Parathyroid adenoma (tissue), 2 donors: ENCODE results near the gene RBM44.

ENCODE experiments used
- H2AFZ ChIP-seq: fragments of 300-600 bp; sonication (generic); one replicate; pipeline ENCODE4 v1.7.0; 2017; ENCODE audit warnings: antibody characterized with exemption, mild to moderate bottlenecking
- H3K27ac ChIP-seq: fragments of 300-600 bp; sonication (generic); one replicate; pipeline ENCODE4 v1.7.0; 2017
- H3K27me3 ChIP-seq: fragments of 300-600 bp; sonication (generic); one replicate; pipeline ENCODE4 v1.7.0; 2017; ENCODE audit warnings: low read length; ENCODE audit not compliant: control insufficient read depth, insufficient read depth
- H3K36me3 ChIP-seq: fragments of 300-600 bp; sonication (generic); one replicate; pipeline ENCODE4 v1.7.0; 2017; ENCODE audit warnings: low read length; ENCODE audit not compliant: control insufficient read depth, insufficient read depth
- H3K4me1 ChIP-seq: fragments of 300-600 bp; sonication (generic); one replicate; pipeline ENCODE4 v1.7.0; 2017; ENCODE audit warnings: control low read depth
- H3K4me2 ChIP-seq: fragments of 300-600 bp; sonication (generic); one replicate; pipeline ENCODE4 v1.7.0; 2017; ENCODE audit warnings: low read length
- H3K4me3 ChIP-seq: fragments of 300-600 bp; sonication (generic); one replicate; pipeline ENCODE4 v1.7.0; 2017; ENCODE audit warnings: low read depth, low read length
- H3K79me2 ChIP-seq: fragments of 300-600 bp; sonication (generic); one replicate; pipeline ENCODE4 v1.7.0; 2017; ENCODE audit warnings: control low read depth
- H3K9ac ChIP-seq: fragments of 300-600 bp; sonication (generic); one replicate; pipeline ENCODE4 v1.7.0; 2017; ENCODE audit warnings: mild to moderate bottlenecking
- H3K9me3 ChIP-seq: fragments of 300-600 bp; sonication (generic); one replicate; pipeline ENCODE4 v1.7.0; 2017; ENCODE audit warnings: low read length; ENCODE audit not compliant: control insufficient read depth
- TF ChIP-seq, protein P1 (sequence below): fragments of 300-600 bp; sonication (generic); IDR thresholded peaks from one replicate; pipeline ENCODE4 v1.7.0; 2017; ENCODE audit warnings: antibody characterized with exemption, mild to moderate bottlenecking
- donor health status: primary hyperparathyroidism.

Gene RBM44

GRCh38 chr2:237868631-237869342 lies 70.2 kb downstream of the RBM44 start:
- Histone ChIP-seq H3K9ac (no peak overlapping the region), H3K27me3 (no peaks in the 10 kb centered on the region), H2AFZ (no peak overlapping the region), H3K79me2 (no peaks in the 10 kb centered on the region), H3K27ac (no peak overlapping the region), H3K4me2 (no peak overlapping the region), H3K36me3 (no peaks in the 10 kb centered on the region), H3K4me3 (no peak overlapping the region), H3K9me3 (no peaks in the 10 kb centered on the region), H3K4me1 (no peaks in the 10 kb centered on the region)
- TF ChIP-seq, protein P1, sequence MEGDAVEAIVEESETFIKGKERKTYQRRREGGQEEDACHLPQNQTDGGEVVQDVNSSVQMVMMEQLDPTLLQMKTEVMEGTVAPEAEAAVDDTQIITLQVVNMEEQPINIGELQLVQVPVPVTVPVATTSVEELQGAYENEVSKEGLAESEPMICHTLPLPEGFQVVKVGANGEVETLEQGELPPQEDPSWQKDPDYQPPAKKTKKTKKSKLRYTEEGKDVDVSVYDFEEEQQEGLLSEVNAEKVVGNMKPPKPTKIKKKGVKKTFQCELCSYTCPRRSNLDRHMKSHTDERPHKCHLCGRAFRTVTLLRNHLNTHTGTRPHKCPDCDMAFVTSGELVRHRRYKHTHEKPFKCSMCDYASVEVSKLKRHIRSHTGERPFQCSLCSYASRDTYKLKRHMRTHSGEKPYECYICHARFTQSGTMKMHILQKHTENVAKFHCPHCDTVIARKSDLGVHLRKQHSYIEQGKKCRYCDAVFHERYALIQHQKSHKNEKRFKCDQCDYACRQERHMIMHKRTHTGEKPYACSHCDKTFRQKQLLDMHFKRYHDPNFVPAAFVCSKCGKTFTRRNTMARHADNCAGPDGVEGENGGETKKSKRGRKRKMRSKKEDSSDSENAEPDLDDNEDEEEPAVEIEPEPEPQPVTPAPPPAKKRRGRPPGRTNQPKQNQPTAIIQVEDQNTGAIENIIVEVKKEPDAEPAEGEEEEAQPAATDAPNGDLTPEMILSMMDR = no peak

GRCh38 chr2:237869343-237870102 lies 70.9 kb downstream of the RBM44 start:
- Histone ChIP-seq H3K9ac (no peak overlapping the region), H3K79me2 (no peaks in the 10 kb centered on the region), H3K4me2 (no peak overlapping the region), H3K4me1 (no peaks in the 10 kb centered on the region), H3K27me3 (no peaks in the 10 kb centered on the region), H3K36me3 (no peaks in the 10 kb centered on the region), H3K4me3 (no peak overlapping the region), H2AFZ (no peak overlapping the region), H3K27ac (no peak overlapping the region), H3K9me3 (no peaks in the 10 kb centered on the region)
- TF ChIP-seq, protein P1 = no peak

DNA sequence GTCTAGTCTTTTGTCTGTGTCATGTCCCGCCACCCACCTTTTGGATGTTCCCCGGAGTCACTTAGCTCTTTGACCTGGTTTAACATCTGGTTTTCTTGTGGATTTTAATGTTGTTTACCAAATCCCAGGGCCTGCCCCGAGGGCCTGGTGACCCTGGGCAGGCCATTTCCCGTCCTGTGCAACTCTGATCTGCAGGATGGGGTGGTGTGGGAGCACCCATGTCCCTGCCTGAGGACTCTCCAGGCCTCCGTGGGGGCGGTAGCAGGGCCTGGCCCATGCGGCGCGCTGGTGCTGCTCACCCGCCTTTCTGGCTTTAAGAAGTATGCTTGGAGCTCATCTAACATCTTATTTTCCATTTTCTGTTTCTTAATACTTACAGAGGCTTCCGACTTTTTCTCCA lies 71.5 kb downstream of the RBM44 start:
- Histone ChIP-seq H3K36me3 (no peaks in the 10 kb centered on the region), H3K9me3 (no peaks in the 10 kb centered on the region), H3K4me3 (no peak overlapping the region), H3K27me3 (no peaks in the 10 kb centered on the region), H2AFZ (no peak overlapping the region), H3K4me2 (no peak overlapping the region), H3K9ac (no peak overlapping the region), H3K79me2 (no peaks in the 10 kb centered on the region), H3K4me1 (no peaks in the 10 kb centered on the region), H3K27ac (no peak overlapping the region)
- TF ChIP-seq, protein P1 = no peak

DNA sequence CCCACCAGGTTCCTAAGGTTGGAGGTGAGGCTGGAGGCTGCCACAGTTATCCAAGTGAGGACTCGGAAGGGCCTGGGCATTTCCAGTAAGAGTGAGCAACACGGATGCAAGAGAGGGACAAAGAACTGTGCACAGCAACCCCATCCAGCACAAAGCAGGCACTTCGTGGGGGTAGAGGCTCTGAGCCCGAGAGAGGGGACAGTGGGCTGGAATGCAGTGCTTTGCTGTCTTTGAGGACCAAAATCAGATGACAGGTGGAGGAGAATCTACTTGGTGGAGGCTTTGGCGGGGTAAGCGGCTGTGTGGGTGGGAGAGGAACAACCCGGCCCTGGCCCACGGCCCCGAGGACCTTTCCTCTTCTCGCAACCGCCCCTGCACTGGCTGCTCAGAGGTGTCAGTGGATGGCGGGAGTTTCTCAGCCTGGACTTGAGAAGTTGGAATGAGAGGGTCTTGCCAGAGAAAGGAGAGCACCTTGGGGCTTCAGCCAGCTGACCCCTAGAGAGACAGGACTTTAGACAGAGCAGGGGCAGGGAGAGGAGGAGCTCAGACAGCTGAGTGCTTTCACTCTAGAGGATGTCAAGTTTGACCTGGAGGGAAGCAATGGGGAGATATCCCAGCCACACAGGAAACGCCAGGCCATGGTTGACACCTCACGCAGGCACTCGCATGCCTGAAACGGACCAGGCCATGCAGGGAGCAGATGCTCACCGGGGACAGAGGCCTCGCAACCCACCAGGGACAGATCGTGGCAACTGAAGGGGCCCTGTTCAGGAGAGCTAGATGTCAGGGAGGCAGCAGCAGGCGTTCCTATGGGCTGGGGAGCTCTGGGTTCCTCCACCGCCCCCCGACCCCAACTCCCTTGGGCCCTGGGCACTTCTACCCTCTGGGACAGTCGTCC lies 72.4 kb downstream of the RBM44 start:
- H3K9ac ChIP-seq = no peak overlapping the region
- H3K79me2 ChIP-seq = no peaks in the 10 kb centered on the region
- H3K27ac ChIP-seq = no peak overlapping the region
- TF ChIP-seq, protein P1 = no peak
- no peaks in the 10 kb centered on the region for H3K9me3 ChIP-seq
- no peaks in the 10 kb centered on the region for H3K4me1 ChIP-seq
- no peaks in the 10 kb centered on the region for H3K36me3 ChIP-seq
- H3K4me2 ChIP-seq = no peak overlapping the region
- no peaks in the 10 kb centered on the region for H3K27me3 ChIP-seq
- H3K4me3 ChIP-seq = no peak overlapping the region
- no peak overlapping the region for H2AFZ ChIP-seq
